Cardiac muscle cell (in vitro differentiated cells and primary cell): ENCODE measurements around the gene CSTPP1. TPM values are rescaled to one million over a fixed set of nuclear protein-coding genes. Genes with fewer than 3 reads are reported as not detected.

ENCODE experiments used
- DNase-seq, 2 donors: peaks; one replicate each; pipeline versions ENCODE4 v3.0.0 to v3.0.0-alpha.2; 2010 to 2017; ENCODE audit warnings: low read depth in 1 of 2, low spot score in 1 of 2
- H3K27ac ChIP-seq: fragments of 200-600 bp; sonication (generic); 2 replicates; pipeline ENCODE4 v1.5.1; 2016
- H3K27me3 ChIP-seq: fragments of 200-600 bp; sonication (generic); 2 replicates; pipeline ENCODE4 v1.6.0; 2016; ENCODE audit warnings: control low read depth
- H3K36me3 ChIP-seq: fragments of 200-600 bp; sonication (generic); 2 replicates; pipeline ENCODE4 v1.5.1; 2016; ENCODE audit warnings: control low read depth
- H3K4me1 ChIP-seq: fragments of 200-600 bp; sonication (generic); 2 replicates; pipeline ENCODE4 v1.8.1; 2017; ENCODE audit warnings: low read depth, mild to moderate bottlenecking, mixed run types
- H3K4me3 ChIP-seq: fragments of 200-600 bp; sonication (generic); 2 replicates; pipeline ENCODE4 v1.5.1; 2016; ENCODE audit warnings: mild to moderate bottlenecking
- H3K9me3 ChIP-seq: fragments of 200-600 bp; sonication (generic); 2 replicates; pipeline ENCODE4 v1.5.1; 2017; ENCODE audit warnings: low read depth, mild to moderate bottlenecking, control low read depth
- polyA plus RNA-seq: library from polyadenylated mRNA; unstranded; fragments of >200 nt; fragmentation: Nextera tagmentation; extraction: Ambion mirVana; gene quantifications from 2 replicates; pipeline ENCODE4 v1.2.1, GENCODE V29; 2016
- total RNA-seq: library from RNA; depleted of rRNA; stranded (reverse); fragments of >200 nt; gene quantifications from 2 replicates; pipeline ENCODE4 v1.2.3, GENCODE V29; 2016
- TF ChIP-seq, protein P1 (sequence below): IDR thresholded peaks from 2 replicates; pipeline ENCODE4 v1.5.1; 2012; ENCODE audit warnings: low read depth, mild to moderate bottlenecking, low read length

The CSTPP1 gene
- total and polyA plus RNA-seq, 2 experiments from 2014 or later, result 46.4 to 81.6 TPM

GRCh38 chr11:47171061-47171838 lies 234.7 kb downstream of the CSTPP1 start:
- Histone ChIP-seq H3K9me3 (no peaks in the 10 kb centered on the region), H3K27me3 (no peaks in the 10 kb centered on the region)

GRCh38 chr11:47171856-47172255 lies 235.3 kb downstream of the CSTPP1 start:
- H3K27me3 ChIP-seq, result no peaks in the 10 kb centered on the region
- TF ChIP-seq, protein P1, sequence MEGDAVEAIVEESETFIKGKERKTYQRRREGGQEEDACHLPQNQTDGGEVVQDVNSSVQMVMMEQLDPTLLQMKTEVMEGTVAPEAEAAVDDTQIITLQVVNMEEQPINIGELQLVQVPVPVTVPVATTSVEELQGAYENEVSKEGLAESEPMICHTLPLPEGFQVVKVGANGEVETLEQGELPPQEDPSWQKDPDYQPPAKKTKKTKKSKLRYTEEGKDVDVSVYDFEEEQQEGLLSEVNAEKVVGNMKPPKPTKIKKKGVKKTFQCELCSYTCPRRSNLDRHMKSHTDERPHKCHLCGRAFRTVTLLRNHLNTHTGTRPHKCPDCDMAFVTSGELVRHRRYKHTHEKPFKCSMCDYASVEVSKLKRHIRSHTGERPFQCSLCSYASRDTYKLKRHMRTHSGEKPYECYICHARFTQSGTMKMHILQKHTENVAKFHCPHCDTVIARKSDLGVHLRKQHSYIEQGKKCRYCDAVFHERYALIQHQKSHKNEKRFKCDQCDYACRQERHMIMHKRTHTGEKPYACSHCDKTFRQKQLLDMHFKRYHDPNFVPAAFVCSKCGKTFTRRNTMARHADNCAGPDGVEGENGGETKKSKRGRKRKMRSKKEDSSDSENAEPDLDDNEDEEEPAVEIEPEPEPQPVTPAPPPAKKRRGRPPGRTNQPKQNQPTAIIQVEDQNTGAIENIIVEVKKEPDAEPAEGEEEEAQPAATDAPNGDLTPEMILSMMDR, result no peak
- no peaks in the 10 kb centered on the region for H3K9me3 ChIP-seq
- peaks cover 6% of the 10 kb centered on the region for H3K4me1 ChIP-seq
- no peak overlapping the region for H3K4me3 ChIP-seq
- no peak for DNase-seq
- H3K27ac ChIP-seq, result no peak overlapping the region
- H3K36me3 ChIP-seq, result peaks cover 71% of the 10 kb centered on the region

More at GRCh38 chr11:47171061-47171838, 234.7 kb downstream of the CSTPP1 start:
- Histone ChIP-seq H3K36me3 (peaks cover 77% of the 10 kb centered on the region), H3K4me1 (peaks cover 6% of the 10 kb centered on the region), H3K4me3 (no peak overlapping the region), H3K27ac (no peak overlapping the region)
- DNase-seq, result no peak
- TF ChIP-seq, protein P1, result no peak

DNA sequence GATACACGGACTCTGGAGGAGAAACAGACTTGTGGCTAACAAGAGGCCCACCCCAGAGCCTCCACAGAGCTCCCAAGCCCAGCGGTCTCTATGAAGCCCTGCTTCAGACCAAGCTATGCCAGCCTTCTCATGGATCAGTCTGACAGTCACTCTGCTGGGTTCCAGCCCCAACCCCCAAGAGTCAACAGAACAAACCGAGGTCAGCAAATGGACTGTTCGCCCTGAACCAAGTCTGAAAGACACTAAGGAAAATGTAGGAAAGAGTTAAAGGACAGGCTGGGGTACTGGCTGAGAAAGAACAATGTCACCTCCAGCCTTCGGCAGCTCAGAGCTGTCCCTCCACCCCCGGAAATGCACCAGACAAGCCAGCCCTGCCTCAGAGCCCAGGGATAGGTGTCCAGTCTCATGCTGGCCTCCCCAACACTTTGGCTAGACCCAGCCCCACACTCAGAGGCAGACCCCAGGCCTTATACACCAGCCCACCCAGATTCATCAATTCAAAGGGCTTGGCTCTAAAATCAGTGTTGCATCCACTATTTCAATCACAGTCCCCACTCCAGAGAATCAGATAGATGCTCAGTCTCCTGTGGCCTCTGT lies 236.3 kb downstream of the CSTPP1 start:
- no peak for DNase-seq
- H3K4me1 ChIP-seq, result peaks cover 10% of the 10 kb centered on the region
- H3K9me3 ChIP-seq, result no peaks in the 10 kb centered on the region
- no peak overlapping the region for H3K27ac ChIP-seq
- TF ChIP-seq, protein P1, result no peak
- no peak overlapping the region for H3K4me3 ChIP-seq
- H3K27me3 ChIP-seq, result no peaks in the 10 kb centered on the region
- peaks cover 61% of the 10 kb centered on the region for H3K36me3 ChIP-seq

DNA sequence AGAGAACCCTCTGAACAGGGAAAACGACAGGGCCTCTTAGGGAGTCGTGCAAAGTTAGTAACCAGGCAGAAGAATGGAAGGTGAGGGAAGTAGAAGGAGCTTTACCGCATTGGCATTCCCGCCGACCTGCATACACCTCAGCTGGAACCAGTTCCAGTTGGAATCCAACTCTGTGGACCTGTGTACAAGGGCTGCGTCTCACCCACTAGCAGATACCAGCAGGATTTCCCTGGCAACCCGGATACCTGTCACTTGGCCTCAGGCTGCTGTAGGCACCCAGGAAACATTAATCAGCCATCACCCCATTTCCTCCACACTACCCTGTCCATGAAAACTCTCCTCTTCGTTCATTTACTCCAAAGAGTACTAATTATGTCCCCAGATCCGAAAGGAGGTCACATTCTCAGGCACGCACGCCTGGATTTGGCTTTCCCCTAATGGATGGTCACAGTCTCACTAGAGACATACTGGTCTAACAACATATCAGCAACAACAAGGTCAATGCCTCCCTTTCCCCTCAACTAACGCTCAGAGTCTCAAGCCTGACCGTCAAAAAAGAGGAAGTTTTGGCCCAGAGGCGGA lies 239.3 kb downstream of the CSTPP1 start:
- Histone ChIP-seq H3K36me3 (peaks cover 37% of the 10 kb centered on the region), H3K9me3 (no peaks in the 10 kb centered on the region), H3K4me1 (peaks cover 12% of the 10 kb centered on the region), H3K4me3 (peak overlapping the region; percentile 83), H3K27ac (peak overlapping the region; percentile 98), H3K27me3 (no peaks in the 10 kb centered on the region)
- no peak for DNase-seq
- TF ChIP-seq, protein P1, result no peak

GRCh38 chr11:47176328-47177228 lies 240.0 kb downstream of the CSTPP1 start, which contains the start of gene ARFGAP2:
ARFGAP2 (minus strand) TSS chr11:47176879; CDS start chr11:47176853, 26 bp downstream.
- Histone ChIP-seq H3K27me3 (no peaks in the 10 kb centered on the region), H3K4me1 (peaks cover 12% of the 10 kb centered on the region), H3K4me3 (peak within 1 kb of the TSS; percentile 83), H3K36me3 (peaks cover 30% of the 10 kb centered on the region), H3K27ac (peak within 1 kb of the TSS; percentile 98), H3K9me3 (no peaks in the 10 kb centered on the region)
- peak; percentile 98 for DNase-seq
- TF ChIP-seq, protein P1, result no peak
